ENCODE results near the gene PCDH9. TPM values are rescaled to one million over a fixed set of nuclear protein-coding genes. Genes with fewer than 3 reads are reported as not detected.

The PCDH9 gene
- total and polyA plus RNA-seq, 2 of the 4 experiments (the other 2 are of a cell fraction), result 2.2 to 10.2 TPM

DNA sequence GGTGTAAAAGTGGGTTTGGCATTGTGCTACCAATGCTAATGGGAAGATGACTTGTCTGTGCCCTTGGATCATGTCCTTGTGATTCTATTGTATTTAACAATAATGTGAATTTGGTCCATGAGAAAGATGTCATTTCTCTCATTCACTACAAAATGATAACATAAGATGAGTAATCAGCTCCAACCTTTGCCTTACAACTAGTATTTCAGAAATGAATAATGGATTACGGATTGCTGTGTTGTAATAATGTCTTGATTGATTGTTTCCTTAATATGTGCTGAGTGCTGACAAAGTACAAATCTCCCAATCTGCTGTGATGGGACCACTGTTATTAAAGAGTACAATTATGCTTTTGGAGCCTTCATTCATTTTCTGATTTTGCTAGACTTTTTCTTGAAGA, 375.0 kb downstream of the PCDH9 start:
- CTCF ChIA-PET, result no interaction called here
- TF ChIP-seq CEBPB (IDR thresholded peaks at IDR 0.05; ENCODE audit: low read depth, low read length) (no peak), RCOR1 (IDR thresholded peaks at IDR 0.05; ENCODE audit: insufficient replicate concordance, low read length) (no peak), RAD21 (IDR thresholded peaks at IDR 0.05; ENCODE audit: low read length) (no peak), MAZ (IDR thresholded peaks at IDR 0.05; ENCODE audit: borderline replicate concordance, low read depth, low read length) (no peak), NFE2L2 (IDR thresholded peaks at IDR 0.05; ENCODE audit: low read depth, low read length) (no peak), BHLHE40 (IDR thresholded peaks at IDR 0.05; ENCODE audit: low read depth, low read length) (no peak), FOS (IDR thresholded peaks at IDR 0.05; ENCODE audit: low read depth, low read length) (no peak), SMC3 (IDR thresholded peaks at IDR 0.05; ENCODE audit: low read depth, low read length) (no peak), CHD1 (IDR thresholded peaks at IDR 0.05; ENCODE audit: low read depth, low read length) (no peak), RFX5 (IDR thresholded peaks at IDR 0.05; ENCODE audit: low read depth, low read length) (no peak), POLR2A (IDR thresholded peaks at IDR 0.05; ENCODE audit: low read depth, low read length) (no peak), MXI1 (IDR thresholded peaks at IDR 0.05; ENCODE audit: borderline replicate concordance, low read depth, low read length) (no peak), MAFK (IDR thresholded peaks at IDR 0.05; ENCODE audit: low read depth, low read length) (no peak)
- TF ChIP-seq, protein P1, sequence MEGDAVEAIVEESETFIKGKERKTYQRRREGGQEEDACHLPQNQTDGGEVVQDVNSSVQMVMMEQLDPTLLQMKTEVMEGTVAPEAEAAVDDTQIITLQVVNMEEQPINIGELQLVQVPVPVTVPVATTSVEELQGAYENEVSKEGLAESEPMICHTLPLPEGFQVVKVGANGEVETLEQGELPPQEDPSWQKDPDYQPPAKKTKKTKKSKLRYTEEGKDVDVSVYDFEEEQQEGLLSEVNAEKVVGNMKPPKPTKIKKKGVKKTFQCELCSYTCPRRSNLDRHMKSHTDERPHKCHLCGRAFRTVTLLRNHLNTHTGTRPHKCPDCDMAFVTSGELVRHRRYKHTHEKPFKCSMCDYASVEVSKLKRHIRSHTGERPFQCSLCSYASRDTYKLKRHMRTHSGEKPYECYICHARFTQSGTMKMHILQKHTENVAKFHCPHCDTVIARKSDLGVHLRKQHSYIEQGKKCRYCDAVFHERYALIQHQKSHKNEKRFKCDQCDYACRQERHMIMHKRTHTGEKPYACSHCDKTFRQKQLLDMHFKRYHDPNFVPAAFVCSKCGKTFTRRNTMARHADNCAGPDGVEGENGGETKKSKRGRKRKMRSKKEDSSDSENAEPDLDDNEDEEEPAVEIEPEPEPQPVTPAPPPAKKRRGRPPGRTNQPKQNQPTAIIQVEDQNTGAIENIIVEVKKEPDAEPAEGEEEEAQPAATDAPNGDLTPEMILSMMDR (conservative IDR thresholded peaks at IDR 0.05; ENCODE audit: low read depth, low read length), result no peak
- TF ChIP-seq, protein P2, sequence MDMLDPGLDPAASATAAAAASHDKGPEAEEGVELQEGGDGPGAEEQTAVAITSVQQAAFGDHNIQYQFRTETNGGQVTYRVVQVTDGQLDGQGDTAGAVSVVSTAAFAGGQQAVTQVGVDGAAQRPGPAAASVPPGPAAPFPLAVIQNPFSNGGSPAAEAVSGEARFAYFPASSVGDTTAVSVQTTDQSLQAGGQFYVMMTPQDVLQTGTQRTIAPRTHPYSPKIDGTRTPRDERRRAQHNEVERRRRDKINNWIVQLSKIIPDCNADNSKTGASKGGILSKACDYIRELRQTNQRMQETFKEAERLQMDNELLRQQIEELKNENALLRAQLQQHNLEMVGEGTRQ (IDR thresholded peaks at IDR 0.05; ENCODE audit: low read depth, low read length), result no peak
- TF ChIP-seq, protein P3, sequence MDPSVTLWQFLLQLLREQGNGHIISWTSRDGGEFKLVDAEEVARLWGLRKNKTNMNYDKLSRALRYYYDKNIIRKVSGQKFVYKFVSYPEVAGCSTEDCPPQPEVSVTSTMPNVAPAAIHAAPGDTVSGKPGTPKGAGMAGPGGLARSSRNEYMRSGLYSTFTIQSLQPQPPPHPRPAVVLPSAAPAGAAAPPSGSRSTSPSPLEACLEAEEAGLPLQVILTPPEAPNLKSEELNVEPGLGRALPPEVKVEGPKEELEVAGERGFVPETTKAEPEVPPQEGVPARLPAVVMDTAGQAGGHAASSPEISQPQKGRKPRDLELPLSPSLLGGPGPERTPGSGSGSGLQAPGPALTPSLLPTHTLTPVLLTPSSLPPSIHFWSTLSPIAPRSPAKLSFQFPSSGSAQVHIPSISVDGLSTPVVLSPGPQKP (IDR thresholded peaks at IDR 0.05; ENCODE audit: borderline replicate concordance, low read depth, low read length), result no peak
- ATAC-seq (ENCODE audit: low read depth), result no peak
- no peak overlapping the region for H3K4ac ChIP-seq (ENCODE audit: low read depth, low read length)
- dilution Hi-C loops (cut with HindIII; ENCODE audit: low sequenced_read_pairs, unreplicated experiment), result no loop called here
- H4K8ac ChIP-seq (ENCODE audit: low read depth in 2 of 2, low read length in 2 of 2), result no peak overlapping the region
- no TSS peak for BruUV-seq (replicated peaks)
- H4K5ac ChIP-seq (ENCODE audit: low read depth, low read length), result no peak overlapping the region
- POLR2A ChIA-PET (ENCODE audit: unreplicated experiment), result no interaction called here
- no peak overlapping the region for H2AK5ac ChIP-seq (ENCODE audit: low read depth, low read length)
- no peak for DNase-seq
- no peak overlapping the region for H3K56ac ChIP-seq (ENCODE audit: extremely low read depth, insufficient read depth, low read length)
- no peak overlapping the region for H2BK20ac ChIP-seq (ENCODE audit: low read depth, low read length)
- no CpG with 5 or more reads among the region's 1 CpG for WGBS, 2 experiments (ENCODE audit: extremely low coverage in 2 of 2, insufficient read length in 1 of 2)
- intact Hi-C loops (cut with micrococcal nuclease), result no loop called here
- in situ Hi-C loops (cut with MboI; ENCODE audit: low sequenced_read_pairs), result no loop called here
- no peak overlapping the region for H3K18ac ChIP-seq (ENCODE audit: low read depth, low read length)
- no peak overlapping the region for H4K91ac ChIP-seq (ENCODE audit: insufficient read depth, low read depth, low read length)
- H3K9me1 ChIP-seq (ENCODE audit: insufficient read depth, low read length), result no peaks in the 10 kb centered on the region; the same call in 1 of the 2 replicates
- no peak overlapping the region for H2BK5ac ChIP-seq (ENCODE audit: low read depth, low read length, poor library complexity, severe bottlenecking)
- H3K4me2 ChIP-seq (ENCODE audit: low read depth, low read length), result no peak overlapping the region
- no peak overlapping the region for H3K23ac ChIP-seq (ENCODE audit: low read depth, low read length)
- H3K9ac ChIP-seq (ENCODE audit: low read depth, low read length), result no peak overlapping the region
- no peaks in the 10 kb centered on the region for H3K9me3 ChIP-seq (ENCODE audit: control insufficient read depth, insufficient read depth, low read length)
- H3K27me3 ChIP-seq (ENCODE audit: control insufficient read depth, insufficient read depth, low read length), result no peaks in the 10 kb centered on the region
- H3K79me1 ChIP-seq (ENCODE audit: low read depth in 1 of 2, low read length in 2 of 2), result no peaks in the 10 kb centered on the region
- no peak overlapping the region for H2AFZ ChIP-seq (replicated peaks; ENCODE audit: low read length, poor library complexity)
- no peak overlapping the region for H3K27ac ChIP-seq (ENCODE audit: insufficient read depth, low read length)
- no peaks in the 10 kb centered on the region for H3K4me1 ChIP-seq (ENCODE audit: control insufficient read depth, insufficient read depth, low read length)
- H3K36me3 ChIP-seq (ENCODE audit: control insufficient read depth, insufficient read depth, low read length), result no peaks in the 10 kb centered on the region
- no peak overlapping the region for H3K4me3 ChIP-seq (ENCODE audit: insufficient read depth, low read depth, low read length)
- no peak overlapping the region for H2BK120ac ChIP-seq (ENCODE audit: low read depth, low read length)
- H2AK9ac ChIP-seq (replicated peaks; ENCODE audit: low read depth, low read length, poor library complexity), result no peak overlapping the region
- no peak overlapping the region for H3K14ac ChIP-seq (replicated peaks; ENCODE audit: low read depth, low read length)
- no peaks in the 10 kb centered on the region for H4K20me1 ChIP-seq (ENCODE audit: insufficient read depth, low read length)
- no peak overlapping the region for H2BK15ac ChIP-seq (ENCODE audit: low read depth, low read length)

Measured in IMR-90 (cell line).